GM23338 (cell line): ENCODE data around the gene CBLC. TPM values are rescaled to one million over a fixed set of nuclear protein-coding genes. Genes with fewer than 3 reads are reported as not detected.

Source experiments
- ATAC-seq: fragments of 200-7000 bp; cut with Tn5 transposase; 3 replicates; pipeline ENCODE4 v1.9.1; 2020
- DNase-seq: peaks from one replicate; pipeline ENCODE4 v3.0.0-alpha.2; 2015; ENCODE audit warnings: low spot score
- H2AFZ ChIP-seq: fragments of 200-600 bp; sonication (generic); 2 replicates; pipeline ENCODE4 v1.8.0; 2016; ENCODE audit warnings: antibody characterized with exemption, mild to moderate bottlenecking, moderate library complexity
- H3F3A ChIP-seq: fragments of 200-600 bp; sonication (generic); replicated peaks from 2 replicates; pipeline ENCODE4 v1.8.0; 2017; ENCODE audit warnings: antibody characterized with exemption, mixed run types, low read depth
- H3K27ac ChIP-seq: fragments of 200-600 bp; sonication (generic); 2 replicates; pipeline ENCODE4 v1.6.1; 2016; ENCODE audit warnings: low read depth
- H3K27me3 ChIP-seq: fragments of 200-600 bp; sonication (generic); 2 replicates; pipeline ENCODE4 v1.8.0; 2016; ENCODE audit warnings: mild to moderate bottlenecking, mixed run types, moderate library complexity; ENCODE audit not compliant: insufficient read depth
- H3K36me3 ChIP-seq: fragments of 200-600 bp; sonication (generic); 2 replicates; pipeline ENCODE4 v1.8.0; 2016; ENCODE audit warnings: mild to moderate bottlenecking; ENCODE audit not compliant: insufficient read depth
- H3K4me1 ChIP-seq: fragments of 200-600 bp; sonication (generic); 2 replicates; pipeline ENCODE4 v1.8.0; 2016; ENCODE audit warnings: mild to moderate bottlenecking, moderate library complexity; ENCODE audit not compliant: insufficient read depth
- H3K4me2 ChIP-seq: fragments of 200-600 bp; sonication (generic); 2 replicates; pipeline ENCODE4 v1.7.1; 2017; ENCODE audit warnings: mixed run types
- H3K4me3 ChIP-seq: fragments of 200-600 bp; sonication (generic); 2 replicates; pipeline ENCODE4 v1.6.1; 2016; ENCODE audit warnings: mixed run types
- H3K79me2 ChIP-seq: fragments of 200-600 bp; sonication (generic); replicated peaks from 2 replicates; pipeline ENCODE4 v1.8.0; 2017; ENCODE audit warnings: mild to moderate bottlenecking; ENCODE audit not compliant: insufficient read depth
- H3K9me2 ChIP-seq: fragments of 200-600 bp; sonication (generic); 2 replicates; pipeline ENCODE4 v1.8.0; 2017; ENCODE audit not compliant: insufficient read depth
- H4K20me1 ChIP-seq: fragments of 200-600 bp; sonication (generic); replicated peaks from 2 replicates; pipeline ENCODE4 v1.8.0; 2017; ENCODE audit warnings: mild to moderate bottlenecking; ENCODE audit not compliant: insufficient read depth
- H3K27ac Mint-ChIP-seq: 2 replicates; pipeline ENCODE4 v1.8.0; 2020; ENCODE audit warnings: inconsistent platforms, mild to moderate bottlenecking, moderate library complexity, mixed read lengths
- H3K27me3 Mint-ChIP-seq: 3 replicates; pipeline ENCODE4 v1.8.0; 2022; ENCODE audit warnings: low read depth, mild to moderate bottlenecking, moderate library complexity, mixed read lengths, inconsistent platforms; ENCODE audit not compliant: insufficient read depth, poor library complexity
- H3K36me3 Mint-ChIP-seq: 3 replicates; pipeline ENCODE4 v1.8.0; 2021; ENCODE audit warnings: low read depth, mild to moderate bottlenecking, inconsistent platforms, moderate library complexity, mixed read lengths
- H3K4me1 Mint-ChIP-seq: 3 replicates; pipeline ENCODE4 v1.8.0; 2020; ENCODE audit warnings: mild to moderate bottlenecking, inconsistent platforms, mixed read lengths
- H3K4me3 Mint-ChIP-seq: 3 replicates; pipeline ENCODE4 v1.8.0; 2021; ENCODE audit warnings: moderate library complexity, mild to moderate bottlenecking, inconsistent platforms, mixed read lengths
- H3K9me3 Mint-ChIP-seq: 3 replicates; pipeline ENCODE4 v1.8.0; 2020; ENCODE audit warnings: moderate library complexity, mild to moderate bottlenecking, inconsistent platforms, mixed read lengths
- CREB1 ChIP-seq: fragments of 250-450 bp; sonication (Bioruptor Pico); IDR thresholded peaks from 2 replicates; pipeline ENCODE4 v1.5.0; 2020; ENCODE audit warnings: low read depth, mild to moderate bottlenecking, moderate library complexity
- EZH2 ChIP-seq: fragments of 200-600 bp; sonication (generic); IDR thresholded peaks from one replicate; pipeline ENCODE4 v1.8.0; 2017; ENCODE audit warnings: antibody characterized with exemption, mild to moderate bottlenecking, low read depth; ENCODE audit not compliant: unreplicated experiment
- JUNB ChIP-seq: IDR thresholded peaks from one replicate; pipeline ENCODE4 v1.6.1; 2016; ENCODE audit warnings: antibody characterized with exemption; ENCODE audit not compliant: unreplicated experiment
- STAT1 ChIP-seq: IDR thresholded peaks from one replicate; pipeline ENCODE4 v1.6.1; 2016; ENCODE audit warnings: antibody characterized with exemption; ENCODE audit not compliant: unreplicated experiment
- ZNF114 ChIP-seq: fragments of 250-450 bp; sonication (Bioruptor Pico); IDR thresholded peaks from 2 replicates; pipeline ENCODE4 v1.5.0; 2020; ENCODE audit warnings: mild to moderate bottlenecking, moderate library complexity
- polyA plus RNA-seq: library from polyadenylated mRNA; unstranded; fragments of >200 nt; fragmentation: Nextera tagmentation; extraction: Ambion mirVana; gene quantifications from 2 replicates; pipeline ENCODE4 v1.2.1, GENCODE V29; 2016
- total RNA-seq: library from RNA; depleted of rRNA; stranded (reverse); fragments of >200 nt; shearing (Covaris generic); gene quantifications from 2 replicates; pipeline ENCODE4 v1.2.3, GENCODE V29; 2014
- TF ChIP-seq, protein P1 (sequence below): fragments of 250-450 bp; sonication (Bioruptor Pico); IDR thresholded peaks from 2 replicates; pipeline ENCODE4 v1.5.0; 2020; ENCODE audit warnings: mild to moderate bottlenecking, moderate library complexity
- TF ChIP-seq, protein P2 (sequence below), 2 experiments: fragments of 200-600 bp in 1 of 2; sonication (generic) in 1 of 2; conservative IDR thresholded peaks; 2 replicates each; pipeline versions ENCODE4 v1.5.1 to v1.6.1; 2016 to 2017; ENCODE audit warnings: antibody characterized with exemption in 2 of 2, low read depth in 2 of 2, mild to moderate bottlenecking in 2 of 2, moderate library complexity in 1 of 2

CBLC gene
- total and polyA plus RNA-seq, 2 experiments from 2014 or later, result 14.5 to 29.3 TPM

DNA sequence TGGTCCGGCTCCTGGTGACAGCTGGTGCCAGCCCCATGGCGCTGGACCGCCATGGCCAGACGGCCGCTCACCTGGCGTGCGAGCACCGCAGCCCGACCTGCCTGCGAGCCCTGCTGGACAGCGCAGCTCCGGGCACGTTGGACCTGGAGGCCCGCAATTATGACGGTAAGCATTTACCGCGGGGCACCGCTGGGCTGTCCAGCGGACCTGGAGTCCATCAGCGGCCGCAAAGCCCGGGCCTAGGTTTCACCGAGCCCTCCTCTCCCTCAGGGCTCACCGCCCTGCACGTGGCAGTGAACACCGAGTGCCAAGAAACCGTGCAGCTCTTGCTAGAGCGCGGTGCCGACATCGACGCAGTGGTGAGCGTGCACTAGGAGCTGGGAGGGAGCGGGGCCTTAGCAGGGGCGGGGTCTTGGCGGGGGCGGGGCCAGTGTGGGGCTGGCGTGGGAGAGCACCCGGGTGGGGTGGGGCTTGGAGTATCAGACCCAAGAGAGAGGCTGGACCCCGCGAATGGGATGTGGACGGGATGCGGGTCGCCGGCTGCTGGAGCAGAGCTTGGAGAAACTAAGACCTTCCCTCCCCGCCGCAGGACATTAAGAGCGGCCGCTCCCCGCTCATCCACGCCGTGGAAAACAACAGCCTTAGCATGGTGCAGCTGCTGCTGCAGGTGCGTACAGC, 20.5 kb upstream of the CBLC start (continued):
- TF ChIP-seq, protein P1, sequence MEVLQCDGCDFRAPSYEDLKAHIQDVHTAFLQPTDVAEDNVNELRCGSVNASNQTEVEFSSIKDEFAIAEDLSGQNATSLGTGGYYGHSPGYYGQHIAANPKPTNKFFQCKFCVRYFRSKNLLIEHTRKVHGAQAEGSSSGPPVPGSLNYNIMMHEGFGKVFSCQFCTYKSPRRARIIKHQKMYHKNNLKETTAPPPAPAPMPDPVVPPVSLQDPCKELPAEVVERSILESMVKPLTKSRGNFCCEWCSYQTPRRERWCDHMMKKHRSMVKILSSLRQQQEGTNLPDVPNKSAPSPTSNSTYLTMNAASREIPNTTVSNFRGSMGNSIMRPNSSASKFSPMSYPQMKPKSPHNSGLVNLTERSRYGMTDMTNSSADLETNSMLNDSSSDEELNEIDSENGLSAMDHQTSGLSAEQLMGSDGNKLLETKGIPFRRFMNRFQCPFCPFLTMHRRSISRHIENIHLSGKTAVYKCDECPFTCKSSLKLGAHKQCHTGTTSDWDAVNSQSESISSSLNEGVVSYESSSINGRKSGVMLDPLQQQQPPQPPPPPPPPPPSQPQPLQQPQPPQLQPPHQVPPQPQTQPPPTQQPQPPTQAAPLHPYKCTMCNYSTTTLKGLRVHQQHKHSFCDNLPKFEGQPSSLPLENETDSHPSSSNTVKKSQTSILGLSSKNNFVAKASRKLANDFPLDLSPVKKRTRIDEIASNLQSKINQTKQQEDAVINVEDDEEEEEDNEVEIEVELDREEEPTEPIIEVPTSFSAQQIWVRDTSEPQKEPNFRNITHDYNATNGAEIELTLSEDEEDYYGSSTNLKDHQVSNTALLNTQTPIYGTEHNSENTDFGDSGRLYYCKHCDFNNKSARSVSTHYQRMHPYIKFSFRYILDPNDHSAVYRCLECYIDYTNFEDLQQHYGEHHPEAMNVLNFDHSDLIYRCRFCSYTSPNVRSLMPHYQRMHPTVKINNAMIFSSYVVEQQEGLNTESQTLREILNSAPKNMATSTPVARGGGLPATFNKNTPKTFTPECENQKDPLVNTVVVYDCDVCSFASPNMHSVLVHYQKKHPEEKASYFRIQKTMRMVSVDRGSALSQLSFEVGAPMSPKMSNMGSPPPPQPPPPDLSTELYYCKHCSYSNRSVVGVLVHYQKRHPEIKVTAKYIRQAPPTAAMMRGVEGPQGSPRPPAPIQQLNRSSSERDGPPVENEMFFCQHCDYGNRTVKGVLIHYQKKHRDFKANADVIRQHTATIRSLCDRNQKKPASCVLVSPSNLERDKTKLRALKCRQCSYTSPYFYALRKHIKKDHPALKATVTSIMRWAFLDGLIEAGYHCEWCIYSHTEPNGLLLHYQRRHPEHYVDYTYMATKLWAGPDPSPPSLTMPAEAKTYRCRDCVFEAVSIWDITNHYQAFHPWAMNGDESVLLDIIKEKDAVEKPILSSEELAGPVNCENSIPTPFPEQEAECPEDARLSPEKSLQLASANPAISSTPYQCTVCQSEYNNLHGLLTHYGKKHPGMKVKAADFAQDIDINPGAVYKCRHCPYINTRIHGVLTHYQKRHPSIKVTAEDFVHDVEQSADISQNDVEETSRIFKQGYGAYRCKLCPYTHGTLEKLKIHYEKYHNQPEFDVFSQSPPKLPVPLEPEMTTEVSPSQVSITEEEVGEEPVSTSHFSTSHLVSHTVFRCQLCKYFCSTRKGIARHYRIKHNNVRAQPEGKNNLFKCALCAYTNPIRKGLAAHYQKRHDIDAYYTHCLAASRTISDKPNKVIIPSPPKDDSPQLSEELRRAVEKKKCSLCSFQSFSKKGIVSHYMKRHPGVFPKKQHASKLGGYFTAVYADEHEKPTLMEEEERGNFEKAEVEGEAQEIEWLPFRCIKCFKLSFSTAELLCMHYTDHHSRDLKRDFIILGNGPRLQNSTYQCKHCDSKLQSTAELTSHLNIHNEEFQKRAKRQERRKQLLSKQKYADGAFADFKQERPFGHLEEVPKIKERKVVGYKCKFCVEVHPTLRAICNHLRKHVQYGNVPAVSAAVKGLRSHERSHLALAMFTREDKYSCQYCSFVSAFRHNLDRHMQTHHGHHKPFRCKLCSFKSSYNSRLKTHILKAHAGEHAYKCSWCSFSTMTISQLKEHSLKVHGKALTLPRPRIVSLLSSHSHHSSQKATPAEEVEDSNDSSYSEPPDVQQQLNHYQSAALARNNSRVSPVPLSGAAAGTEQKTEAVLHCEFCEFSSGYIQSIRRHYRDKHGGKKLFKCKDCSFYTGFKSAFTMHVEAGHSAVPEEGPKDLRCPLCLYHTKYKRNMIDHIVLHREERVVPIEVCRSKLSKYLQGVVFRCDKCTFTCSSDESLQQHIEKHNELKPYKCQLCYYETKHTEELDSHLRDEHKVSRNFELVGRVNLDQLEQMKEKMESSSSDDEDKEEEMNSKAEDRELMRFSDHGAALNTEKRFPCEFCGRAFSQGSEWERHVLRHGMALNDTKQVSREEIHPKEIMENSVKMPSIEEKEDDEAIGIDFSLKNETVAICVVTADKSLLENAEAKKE (CRISPR knock-in tag), result no peak

DNA sequence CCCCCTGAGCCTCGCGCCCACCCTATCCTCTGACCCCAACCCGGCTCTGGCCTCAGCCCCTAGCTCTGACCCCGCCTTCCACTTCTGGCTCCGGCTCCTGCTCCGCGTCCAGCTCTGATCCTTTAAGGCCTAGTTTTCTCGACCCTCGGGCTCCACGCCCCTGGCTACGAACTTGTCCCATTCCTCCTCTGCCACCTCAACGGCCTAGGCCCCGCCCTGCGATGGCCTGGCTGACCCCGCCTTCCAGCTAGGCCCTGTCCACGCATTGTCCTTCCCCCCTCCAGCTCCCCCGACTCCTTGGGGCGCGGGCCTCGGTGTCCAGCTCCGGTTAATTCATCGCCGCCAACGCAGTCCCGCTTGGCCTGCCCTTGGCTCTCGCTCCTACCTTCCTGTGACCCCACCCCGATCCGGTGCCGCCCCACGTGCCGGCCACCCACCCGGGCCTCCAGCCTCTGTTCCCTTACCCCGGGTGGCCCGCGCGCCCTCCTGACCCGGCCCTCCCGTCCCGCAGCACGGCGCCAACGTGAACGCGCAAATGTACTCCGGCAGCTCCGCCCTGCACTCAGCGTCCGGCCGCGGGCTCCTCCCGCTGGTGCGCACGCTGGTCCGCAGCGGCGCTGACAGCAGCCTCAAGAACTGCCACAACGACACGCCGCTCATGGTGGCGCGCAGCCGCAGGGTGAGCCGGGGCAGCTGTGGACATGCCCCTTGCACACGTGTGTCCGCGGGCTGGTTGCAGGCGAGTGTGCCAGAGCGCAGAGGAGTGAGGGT, 19.8 kb upstream of the CBLC start:
- peak; percentile 63 for ATAC-seq
- peaks cover 55% of the 10 kb centered on the region for H3K27me3 Mint-ChIP-seq
- H3K36me3 ChIP-seq, result no peaks in the 10 kb centered on the region
- TF ChIP-seq EZH2, result peak; percentile 64
- TF ChIP-seq, protein P2, sequence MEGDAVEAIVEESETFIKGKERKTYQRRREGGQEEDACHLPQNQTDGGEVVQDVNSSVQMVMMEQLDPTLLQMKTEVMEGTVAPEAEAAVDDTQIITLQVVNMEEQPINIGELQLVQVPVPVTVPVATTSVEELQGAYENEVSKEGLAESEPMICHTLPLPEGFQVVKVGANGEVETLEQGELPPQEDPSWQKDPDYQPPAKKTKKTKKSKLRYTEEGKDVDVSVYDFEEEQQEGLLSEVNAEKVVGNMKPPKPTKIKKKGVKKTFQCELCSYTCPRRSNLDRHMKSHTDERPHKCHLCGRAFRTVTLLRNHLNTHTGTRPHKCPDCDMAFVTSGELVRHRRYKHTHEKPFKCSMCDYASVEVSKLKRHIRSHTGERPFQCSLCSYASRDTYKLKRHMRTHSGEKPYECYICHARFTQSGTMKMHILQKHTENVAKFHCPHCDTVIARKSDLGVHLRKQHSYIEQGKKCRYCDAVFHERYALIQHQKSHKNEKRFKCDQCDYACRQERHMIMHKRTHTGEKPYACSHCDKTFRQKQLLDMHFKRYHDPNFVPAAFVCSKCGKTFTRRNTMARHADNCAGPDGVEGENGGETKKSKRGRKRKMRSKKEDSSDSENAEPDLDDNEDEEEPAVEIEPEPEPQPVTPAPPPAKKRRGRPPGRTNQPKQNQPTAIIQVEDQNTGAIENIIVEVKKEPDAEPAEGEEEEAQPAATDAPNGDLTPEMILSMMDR (conservative IDR thresholded peaks at IDR 0.05; ENCODE audit: low read depth in 2 of 2), result peak in 1 of 2 experiments; percentile 19; a peak in 1 of 4 replicates
- TF ChIP-seq JUNB, result no peak
- TF ChIP-seq STAT1, result no peak
- TF ChIP-seq ZNF114 (CRISPR knock-in tag), result no peak
- TF ChIP-seq CREB1 (CRISPR knock-in tag), result no peak

More for the DNA sequence above, 19.8 kb upstream of the CBLC start:
- H3K4me3 Mint-ChIP-seq, result peak overlapping the region; percentile 85
- Histone ChIP-seq H3K27me3 (peaks cover 56% of the 10 kb centered on the region), H4K20me1 (no peaks in the 10 kb centered on the region), H3K4me1 (peaks cover 28% of the 10 kb centered on the region), H2AFZ (peak overlapping the region; percentile 91), H3K4me2 (peak overlapping the region; percentile 98), H3K27ac (no peak overlapping the region), H3K79me2 (no peaks in the 10 kb centered on the region), H3K9me2 (no peaks in the 10 kb centered on the region), H3K4me3 (peak overlapping the region; percentile 77), H3F3A (peaks cover 15% of the 10 kb centered on the region; the same call in 1 of the 2 replicates)
- H3K27ac Mint-ChIP-seq, result no peak overlapping the region
- H3K9me3 Mint-ChIP-seq, result no peaks in the 10 kb centered on the region
- H3K36me3 Mint-ChIP-seq, result no peaks in the 10 kb centered on the region
- DNase-seq, result peak; percentile 82
- peaks cover 28% of the 10 kb centered on the region for H3K4me1 Mint-ChIP-seq
